Measurements from ENCODE around the gene NAA60. TPM values are rescaled to one million over a fixed set of nuclear protein-coding genes. Genes with fewer than 3 reads are reported as not detected.

The NAA60 gene
- 10.2 and 10.4 TPM in 2 replicates for total RNA-seq (ENCODE audit: low replicate concordance)

DNA sequence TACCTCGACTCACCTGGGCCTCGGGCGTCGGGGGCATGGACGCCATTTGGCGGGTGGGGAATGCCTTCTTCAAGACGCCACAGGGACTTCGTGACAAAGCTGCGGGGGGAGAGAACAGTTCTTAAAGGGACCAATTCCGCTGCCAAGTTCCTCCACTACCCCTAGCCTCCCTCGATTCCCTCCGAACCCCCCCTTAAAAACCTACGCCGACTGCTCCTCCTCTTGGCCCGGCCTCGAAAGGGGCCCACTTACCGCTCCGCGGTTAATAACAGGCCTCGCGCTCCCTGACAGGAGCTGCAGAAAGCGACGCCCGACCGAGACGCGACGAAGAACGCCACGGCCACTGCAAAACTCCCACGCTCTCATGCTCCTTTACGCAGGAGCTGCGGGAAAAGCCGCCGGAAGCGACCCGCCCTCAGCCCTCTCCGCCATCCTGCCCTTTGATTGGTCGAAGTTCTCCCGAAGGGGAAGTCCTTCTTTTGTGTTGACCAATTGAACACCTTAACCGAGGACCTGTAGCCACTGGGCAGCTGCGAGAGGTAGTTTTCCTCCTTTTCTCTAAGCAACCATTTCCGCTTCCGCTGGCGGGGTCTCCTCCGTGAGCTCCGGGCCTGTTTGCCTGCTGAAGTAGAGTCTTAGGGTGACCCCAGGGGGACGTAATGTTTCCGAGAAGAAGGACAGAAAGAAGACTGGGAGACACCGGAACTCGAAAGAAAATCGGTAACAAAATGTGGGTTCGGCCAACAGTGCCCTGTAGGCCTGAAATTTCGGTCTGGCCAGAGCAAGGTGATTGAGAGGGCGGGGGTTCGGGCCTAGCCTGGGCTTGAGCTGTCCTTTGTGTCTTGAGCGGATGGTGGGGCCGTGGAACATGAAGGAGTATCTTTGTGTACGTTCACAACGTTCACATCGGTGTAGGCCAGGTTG lies at the start of gene NAA60, which contains the start of gene ZNF597:
TSS of gene NAA60 (plus strand) at position 573 of the 924 bp plus-strand sequence. CDS start 32,548 bp downstream, outside the sequence.
TSS of gene ZNF597 (minus strand) at position 397 of the 924 bp plus-strand sequence. CDS start at position 46, 351 bp downstream.

GRCh38 chr16:3400779-3401688 lies 42.4 kb upstream of the NAA60 start, which contains the start of the genes ZNF174 and ZSCAN32:
TSS of gene ZNF174 (plus strand) at chr16:3401215. CDS start at chr16:3402005, 790 bp downstream.
TSS of gene ZSCAN32 (minus strand) at chr16:3401004. CDS start at chr16:3397557, 3,447 bp downstream.

GRCh38 chr16:3495176-3495575 lies 51.7 kb downstream of the NAA60 start, which contains the start of gene C16orf90:
TSS of gene C16orf90 (minus strand) at chr16:3495489. CDS start at chr16:3495421, 68 bp downstream.

Other genes starting within 250 kb of the NAA60 start
- 5.1 and 8.0 TPM in 2 replicates for gene ZNF200, start 208.5 kb upstream of the NAA60 start, total RNA-seq (ENCODE audit: low replicate concordance)
- gene MEFV, start 187.0 kb upstream of the NAA60 start, total RNA-seq (ENCODE audit: low replicate concordance): 0.15 TPM in 1 of 2 replicates, not detected in the other
- gene ZNF263, start 160.2 kb upstream of the NAA60 start, total RNA-seq (ENCODE audit: low replicate concordance): 17.1 and 35.3 TPM in 2 replicates
- gene TIGD7, start 138.2 kb upstream of the NAA60 start, total RNA-seq (ENCODE audit: low replicate concordance): 3.9 and 4.7 TPM in 2 replicates
- 9.7 and 16.1 TPM in 2 replicates for gene ZNF75A, start 138.2 kb upstream of the NAA60 start, total RNA-seq (ENCODE audit: low replicate concordance)
- 0.08 and 0.23 TPM in 2 replicates for gene OR2C1, start 87.8 kb upstream of the NAA60 start, total RNA-seq (ENCODE audit: low replicate concordance)
- 4.4 and 9.1 TPM in 2 replicates for gene ZSCAN32, start 42.7 kb upstream of the NAA60 start, total RNA-seq (ENCODE audit: low replicate concordance)
- 2.0 and 4.9 TPM in 2 replicates for gene ZNF174, start 42.5 kb upstream of the NAA60 start, total RNA-seq (ENCODE audit: low replicate concordance)
- 1.1 and 3.1 TPM in 2 replicates for gene ZNF597, start 176 bp upstream of the NAA60 start, total RNA-seq (ENCODE audit: low replicate concordance)
- gene C16orf90, start 51.8 kb downstream of the NAA60 start, total RNA-seq (ENCODE audit: low replicate concordance): not detected in 2 replicates
- 17.1 and 49.1 TPM in 2 replicates for gene CLUAP1, start 57.3 kb downstream of the NAA60 start, total RNA-seq (ENCODE audit: low replicate concordance)
- gene NLRC3, start 133.7 kb downstream of the NAA60 start, total RNA-seq (ENCODE audit: low replicate concordance): under 0.01 TPM in 2 replicates
- 0.94 and 2.5 TPM in 2 replicates for gene SLX4, start 167.9 kb downstream of the NAA60 start, total RNA-seq (ENCODE audit: low replicate concordance)
- 10.4 and 34.2 TPM in 2 replicates for gene DNASE1, start 211.0 kb downstream of the NAA60 start, total RNA-seq (ENCODE audit: low replicate concordance)

All from smooth muscle cell of the coronary artery (primary cell).